ENCODE results near the gene FGFRL1.

FGFRL1 gene

GRCh38 chr4:966266-967112, 44.9 kb upstream of the FGFRL1 start:
- Histone ChIP-seq H3K4me3 (ENCODE audit: low read depth in 1 of 2, low read length in 2 of 2) (no peak overlapping the region), H3K4me1 (ENCODE audit: insufficient read depth, low read length) (peaks cover 5% of the 10 kb centered on the region; the same call in 1 of the 2 replicates), H3K4me2 (ENCODE audit: insufficient read depth, low read length) (no peak overlapping the region), H3K9ac (ENCODE audit: low read depth, low read length) (no peak overlapping the region), H3K79me2 (ENCODE audit: insufficient read depth, low read length) (peaks cover 6% of the 10 kb centered on the region; the same call in 1 of the 2 replicates), H2AFZ (ENCODE audit: low read depth, low read length) (no peak overlapping the region), H3K9me3 (ENCODE audit: insufficient read depth, low read length, severe bottlenecking) (no peaks in the 10 kb centered on the region), H3K27me3 (ENCODE audit: insufficient read depth, low read length, poor library complexity) (no peaks in the 10 kb centered on the region), H3K27ac (ENCODE audit: low read length) (no peak overlapping the region), H4K20me1 (ENCODE audit: insufficient read depth, low read length) (peaks cover 26% of the 10 kb centered on the region), H3K36me3 (ENCODE audit: insufficient read depth, low read length) (peaks cover 58% of the 10 kb centered on the region)
- TF ChIP-seq CTCF (IDR thresholded peaks at IDR 0.05; ENCODE audit: borderline replicate concordance, extremely low read depth, low read length, poor library complexity, severe bottlenecking) (no peak), EZH2 (IDR thresholded peaks at IDR 0.05; ENCODE audit: borderline replicate concordance, low read depth, low read length, severe bottlenecking) (no peak)
- ATAC-seq (ENCODE audit: insufficient read depth, low read depth) (no peak), DNase-seq (no peak)

GRCh38 chr4:967113-968104, 44.0 kb upstream of the FGFRL1 start:
- H3K9me3 ChIP-seq (ENCODE audit: insufficient read depth, low read length, severe bottlenecking), result no peaks in the 10 kb centered on the region
- peaks cover 32% of the 10 kb centered on the region for H4K20me1 ChIP-seq (ENCODE audit: insufficient read depth, low read length)
- H3K79me2 ChIP-seq (ENCODE audit: insufficient read depth, low read length), result peaks cover 14% of the 10 kb centered on the region
- no peak for DNase-seq
- H2AFZ ChIP-seq (ENCODE audit: low read depth, low read length), result no peak overlapping the region
- H3K4me3 ChIP-seq (ENCODE audit: low read depth in 1 of 2, low read length in 2 of 2), result no peak overlapping the region
- ATAC-seq (ENCODE audit: insufficient read depth, low read depth), result no peak
- H3K27me3 ChIP-seq (ENCODE audit: insufficient read depth, low read length, poor library complexity), result no peaks in the 10 kb centered on the region
- peaks cover 14% of the 10 kb centered on the region for H3K4me1 ChIP-seq (ENCODE audit: insufficient read depth, low read length)
- H3K36me3 ChIP-seq (ENCODE audit: insufficient read depth, low read length), result peaks cover 49% of the 10 kb centered on the region
- H3K27ac ChIP-seq (ENCODE audit: low read length), result no peak overlapping the region
- H3K4me2 ChIP-seq (ENCODE audit: insufficient read depth, low read length), result no peak overlapping the region
- no peak for TF ChIP-seq CTCF (IDR thresholded peaks at IDR 0.05; ENCODE audit: borderline replicate concordance, extremely low read depth, low read length, poor library complexity, severe bottlenecking)
- no peak for TF ChIP-seq EZH2 (IDR thresholded peaks at IDR 0.05; ENCODE audit: borderline replicate concordance, low read depth, low read length, severe bottlenecking)
- H3K9ac ChIP-seq (ENCODE audit: low read depth, low read length), result no peak overlapping the region

GRCh38 chr4:968221-968620, 43.2 kb upstream of the FGFRL1 start:
- no peaks in the 10 kb centered on the region for H3K27me3 ChIP-seq (ENCODE audit: insufficient read depth, low read length, poor library complexity)
- no peak overlapping the region for H3K4me3 ChIP-seq (ENCODE audit: low read depth in 1 of 2, low read length in 2 of 2)
- no peaks in the 10 kb centered on the region for H3K9me3 ChIP-seq (ENCODE audit: insufficient read depth, low read length, severe bottlenecking)
- no peak overlapping the region for H3K4me2 ChIP-seq (ENCODE audit: insufficient read depth, low read length)
- no peak for ATAC-seq (ENCODE audit: insufficient read depth, low read depth)
- H3K79me2 ChIP-seq (ENCODE audit: insufficient read depth, low read length), result peaks cover 22% of the 10 kb centered on the region
- H3K4me1 ChIP-seq (ENCODE audit: insufficient read depth, low read length), result peaks cover 19% of the 10 kb centered on the region
- no peak overlapping the region for H3K9ac ChIP-seq (ENCODE audit: low read depth, low read length)
- DNase-seq, result no peak
- H2AFZ ChIP-seq (ENCODE audit: low read depth, low read length), result no peak overlapping the region
- no peak overlapping the region for H3K27ac ChIP-seq (ENCODE audit: low read length)
- peaks cover 41% of the 10 kb centered on the region for H3K36me3 ChIP-seq (ENCODE audit: insufficient read depth, low read length)
- H4K20me1 ChIP-seq (ENCODE audit: insufficient read depth, low read length), result peaks cover 34% of the 10 kb centered on the region
- TF ChIP-seq CTCF (IDR thresholded peaks at IDR 0.05; ENCODE audit: borderline replicate concordance, extremely low read depth, low read length, poor library complexity, severe bottlenecking), result no peak
- no peak for TF ChIP-seq EZH2 (IDR thresholded peaks at IDR 0.05; ENCODE audit: borderline replicate concordance, low read depth, low read length, severe bottlenecking)

Data from DND-41 (cell line).